HG02852 (cell line): ENCODE measurements around the gene CDH23.

Experiments used
- ATAC-seq: cut with Tn5 transposase; IDR thresholded peaks from one replicate; pipeline ENCODE4 v1.9.1; 2021; ENCODE audit warnings: mild to moderate bottlenecking, moderate library complexity; ENCODE audit not compliant: unreplicated experiment

Gene CDH23

DNA sequence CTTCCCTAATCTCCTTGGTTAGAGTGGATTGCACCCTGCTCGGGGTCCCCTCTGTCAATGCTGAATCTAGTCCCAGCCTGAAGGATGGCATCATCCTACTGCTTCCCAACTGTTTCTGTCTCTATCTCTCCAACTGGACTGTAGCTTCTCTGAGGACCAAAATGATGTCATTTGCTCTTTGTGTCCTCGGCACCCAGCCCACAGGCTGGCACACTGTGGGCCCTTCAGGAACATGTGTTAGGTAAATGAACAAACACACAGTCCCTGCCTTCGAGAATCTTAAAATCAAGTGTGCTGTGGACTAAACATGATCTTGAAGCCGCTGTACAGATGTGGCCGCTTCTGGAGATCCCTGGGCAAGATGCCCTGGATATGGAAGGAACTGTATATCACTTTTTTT, 5.0 kb upstream of the CDH23 start:
- no peak for ATAC-seq

DNA sequence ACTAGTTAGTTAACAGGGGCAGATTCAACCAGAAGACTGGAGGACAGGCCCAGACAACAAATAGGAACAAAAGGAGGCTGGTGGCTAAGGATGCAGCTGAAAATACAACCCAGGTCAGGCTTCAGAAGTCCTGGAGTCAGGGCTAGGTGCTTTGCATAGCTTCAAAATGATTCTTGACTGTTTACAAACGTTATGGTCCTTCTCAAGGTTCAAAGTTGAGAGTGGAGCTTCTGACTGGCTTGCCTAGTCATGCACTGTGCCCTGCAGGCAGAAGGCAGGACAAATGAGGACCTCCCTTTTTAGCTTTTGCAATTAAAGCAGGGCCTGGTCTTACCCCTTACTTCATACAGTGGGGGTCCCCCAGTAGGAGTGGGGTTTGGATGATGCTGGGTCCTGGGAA, 4.4 kb upstream of the CDH23 start:
- ATAC-seq, result no peak

DNA sequence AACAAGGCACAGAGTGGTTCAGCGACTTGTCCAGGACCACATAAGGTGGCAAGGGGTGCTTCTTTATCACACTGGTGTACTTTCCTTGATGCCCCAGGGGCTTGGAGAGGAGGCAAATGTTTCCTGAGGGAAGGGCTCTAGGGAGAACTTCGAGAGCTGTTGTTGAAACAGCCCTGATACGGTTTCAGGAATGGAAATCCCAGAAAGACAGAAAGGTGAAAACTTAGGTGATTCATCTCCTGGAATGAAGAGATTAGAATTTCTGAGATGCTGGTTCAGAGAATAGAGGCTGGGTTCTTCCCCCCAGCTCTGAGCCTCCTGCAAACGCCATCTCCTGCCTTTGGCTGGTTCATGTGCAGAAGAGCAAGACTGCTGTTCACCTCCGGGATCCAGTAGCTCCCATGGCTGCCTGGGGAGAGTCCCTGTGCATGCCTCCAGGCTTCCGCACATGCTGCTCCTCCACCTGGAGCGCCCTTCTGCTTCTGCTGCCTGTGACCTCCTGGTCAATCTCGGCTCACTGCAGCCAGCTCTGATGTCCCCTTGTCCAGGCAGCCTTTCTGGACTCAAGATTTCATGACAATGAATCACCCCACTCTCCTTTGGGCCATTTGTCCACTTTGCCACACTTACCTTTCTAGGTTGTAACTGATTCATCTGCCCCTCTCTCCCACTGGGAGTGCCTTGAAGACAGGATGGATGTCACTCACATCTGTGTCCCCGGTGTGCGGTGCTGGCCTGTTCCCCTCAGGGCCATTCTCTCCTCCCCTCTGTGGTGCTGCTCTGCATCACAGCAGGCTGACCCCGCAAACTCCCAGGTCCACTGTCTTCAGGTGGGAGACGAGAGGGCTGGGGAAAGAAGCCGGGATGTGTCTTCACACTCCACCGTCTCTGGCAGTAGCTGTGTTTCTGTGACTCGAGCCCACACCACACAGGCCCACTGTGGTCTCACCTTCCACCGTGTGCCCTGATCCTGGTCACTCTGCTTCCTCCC, 3.6 kb upstream of the CDH23 start:
- no peak for ATAC-seq

DNA sequence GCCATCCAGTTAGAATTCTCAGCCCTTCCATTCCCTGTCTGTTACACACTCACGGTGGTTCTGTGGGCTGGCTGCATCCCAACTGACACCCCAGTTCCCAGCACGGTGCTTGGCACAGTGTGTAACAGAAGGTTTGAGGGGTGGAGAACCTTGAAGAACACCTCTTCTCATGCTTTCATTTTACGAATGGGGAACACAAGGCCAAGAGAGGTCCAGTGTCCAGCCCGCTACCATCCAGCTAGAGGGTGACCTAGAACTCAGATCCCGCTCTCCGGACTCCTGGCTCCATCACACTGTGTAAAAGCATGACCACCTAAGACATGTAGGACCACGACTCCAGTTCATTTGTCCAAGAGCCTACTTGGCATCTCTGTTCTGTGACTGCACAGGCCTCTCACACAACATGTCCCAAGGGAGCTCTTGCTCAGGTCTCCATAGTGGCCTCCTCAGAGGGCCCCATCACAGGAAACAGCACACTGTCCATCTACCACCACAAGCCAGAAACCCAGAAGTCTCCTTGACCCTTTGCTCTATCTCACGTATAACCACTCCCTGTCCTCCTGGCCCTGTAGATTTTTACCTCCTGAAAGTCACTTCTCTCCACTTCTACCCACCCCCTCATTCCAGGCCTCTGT, 2.8 kb upstream of the CDH23 start:
- ATAC-seq, result no peak

DNA sequence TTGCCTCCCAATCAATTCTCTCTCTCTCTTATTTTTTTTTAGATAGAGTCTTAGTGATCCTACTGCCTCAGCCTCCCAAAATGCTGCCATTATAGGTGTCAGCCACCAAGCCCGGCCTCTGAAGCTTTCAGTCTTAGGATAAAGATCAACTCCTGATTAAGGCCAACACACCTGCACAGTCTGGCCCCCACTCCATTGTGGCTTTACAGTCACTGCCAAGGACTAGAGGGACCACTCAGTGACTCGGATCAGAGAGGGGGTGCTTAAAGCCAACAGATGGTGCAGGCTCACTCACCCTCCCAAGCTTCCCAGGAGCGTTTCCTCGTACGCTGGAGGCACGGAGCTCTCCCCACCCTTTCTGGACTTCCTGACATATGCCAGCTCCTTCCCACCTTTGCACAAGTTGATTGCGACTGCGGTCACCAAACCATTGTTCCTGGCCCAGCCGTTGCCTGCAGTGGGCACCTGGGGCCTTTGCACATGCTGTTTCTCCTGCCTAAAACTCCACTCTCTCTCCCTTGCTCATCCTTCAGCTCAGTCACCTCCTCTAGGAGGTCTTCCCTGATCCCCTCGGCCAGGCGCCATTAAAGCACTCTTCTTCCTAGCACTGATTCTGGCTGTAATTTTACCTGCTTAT, 1.7 kb upstream of the CDH23 start:
- no peak for ATAC-seq

DNA sequence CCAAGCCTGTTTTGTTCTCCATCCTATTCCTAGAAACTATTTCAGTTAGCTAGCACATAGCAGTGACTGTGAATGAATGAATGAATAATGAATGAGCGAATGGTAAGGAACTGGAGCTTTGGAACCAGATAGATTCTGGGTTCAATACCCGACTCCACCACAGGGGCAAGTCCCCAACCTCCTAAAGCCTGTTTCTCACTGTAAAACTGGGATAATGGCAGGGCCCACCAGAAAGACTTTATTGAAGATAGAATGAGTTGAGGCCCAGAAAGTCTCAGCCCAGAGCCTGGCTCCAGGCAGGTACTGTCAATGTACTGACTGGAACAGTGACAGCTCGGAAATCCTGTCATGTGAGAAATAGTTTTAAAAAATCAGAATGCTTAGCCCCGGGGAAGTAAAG, 1.1 kb upstream of the CDH23 start:
- no peak for ATAC-seq

DNA sequence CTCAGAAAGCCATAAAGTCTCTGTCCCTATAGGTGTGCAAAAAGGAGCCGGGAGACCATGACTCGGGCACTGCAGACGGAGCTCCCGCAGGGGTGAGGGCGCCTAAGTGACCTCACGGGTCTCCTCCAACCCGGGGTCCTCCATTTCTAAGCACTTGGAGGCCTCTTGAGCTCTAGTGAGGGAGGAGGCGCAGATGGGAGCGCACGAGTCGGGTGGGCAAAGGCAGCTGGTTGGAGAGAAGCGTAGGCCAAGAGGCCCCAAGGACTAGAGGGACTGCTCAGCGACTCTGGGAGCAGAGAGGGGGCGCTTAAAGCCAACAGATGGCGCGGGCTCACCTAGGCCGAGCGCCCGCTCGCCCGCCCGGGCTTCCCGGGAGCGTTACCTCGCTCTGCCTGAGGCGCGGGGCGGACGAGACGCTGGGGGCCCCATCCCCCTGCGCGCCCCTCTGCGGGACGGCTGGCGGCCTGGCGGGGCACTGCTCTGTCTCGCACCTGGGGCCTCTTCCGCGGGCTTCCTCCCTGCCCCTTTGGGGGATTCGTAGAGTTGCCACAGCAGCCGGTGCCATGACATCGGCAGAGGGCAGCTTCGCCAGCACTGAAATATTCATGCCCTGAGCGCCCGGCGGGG, 523 bp upstream of the CDH23 start:
- ATAC-seq, result no peak

DNA sequence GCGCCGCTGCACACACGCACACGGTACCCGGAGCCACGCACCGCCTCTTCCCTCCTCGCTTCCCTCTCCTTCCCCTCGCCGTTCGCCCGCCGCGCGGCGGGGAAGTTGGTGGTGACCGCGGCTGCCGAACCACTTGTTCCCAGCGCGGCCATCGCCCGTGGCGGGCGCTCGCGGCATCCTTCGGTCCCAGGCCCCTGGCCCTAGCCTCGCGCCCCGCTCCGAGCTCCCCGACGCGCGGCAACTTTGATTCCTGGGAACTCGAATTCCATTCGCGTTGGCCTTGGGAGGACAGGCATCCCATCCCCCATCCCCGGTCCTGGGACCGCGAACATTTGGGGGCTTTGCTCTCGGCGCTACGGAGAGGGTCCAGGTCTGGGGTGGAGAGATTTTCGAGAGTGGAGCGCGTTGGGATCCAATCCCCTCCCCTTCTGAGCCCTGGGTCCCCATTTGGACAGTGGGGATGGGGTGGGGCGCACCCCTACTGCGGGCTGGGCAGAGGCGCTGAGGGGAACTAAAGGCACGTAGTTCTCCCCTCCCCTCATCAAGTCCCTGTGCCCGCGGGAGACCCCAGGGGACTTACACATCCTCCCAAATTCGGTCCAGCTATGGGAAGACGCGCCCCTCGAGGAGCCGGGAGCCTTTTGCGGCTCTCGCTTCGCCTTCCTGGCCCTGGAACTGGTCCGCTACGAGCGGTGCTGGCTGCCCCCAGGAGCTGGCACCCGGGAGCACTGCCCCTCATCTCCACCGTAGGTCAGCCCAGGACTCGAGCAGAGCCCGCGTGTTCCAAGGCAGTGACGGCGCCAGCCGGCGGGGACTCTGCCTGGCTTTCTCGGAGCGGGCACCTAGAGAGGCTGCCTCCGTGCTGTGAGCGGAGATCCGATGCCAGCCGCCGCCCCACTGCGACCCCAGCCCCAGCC, 834 bp downstream of the CDH23 start:
- ATAC-seq, result no peak

DNA sequence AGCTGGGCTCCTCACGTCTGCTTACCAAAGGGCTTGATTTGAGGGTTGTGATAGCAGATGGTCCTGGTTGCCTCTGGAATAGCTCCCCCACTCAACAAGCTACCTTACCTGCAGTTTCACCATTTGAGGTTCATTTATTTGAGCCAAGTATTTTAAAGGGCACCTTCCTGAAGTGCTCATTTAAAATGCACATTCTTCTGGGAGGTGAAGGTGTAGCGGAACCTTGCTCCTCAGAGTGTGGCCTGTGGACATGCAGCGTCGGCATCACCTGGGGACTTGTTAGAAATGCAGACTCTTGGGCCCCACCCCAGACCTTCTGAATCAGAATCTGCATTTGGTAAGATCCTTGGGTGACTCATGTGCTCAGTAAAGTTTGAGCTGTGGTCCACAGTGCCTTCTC, 2.3 kb downstream of the CDH23 start:
- ATAC-seq, result no peak

DNA sequence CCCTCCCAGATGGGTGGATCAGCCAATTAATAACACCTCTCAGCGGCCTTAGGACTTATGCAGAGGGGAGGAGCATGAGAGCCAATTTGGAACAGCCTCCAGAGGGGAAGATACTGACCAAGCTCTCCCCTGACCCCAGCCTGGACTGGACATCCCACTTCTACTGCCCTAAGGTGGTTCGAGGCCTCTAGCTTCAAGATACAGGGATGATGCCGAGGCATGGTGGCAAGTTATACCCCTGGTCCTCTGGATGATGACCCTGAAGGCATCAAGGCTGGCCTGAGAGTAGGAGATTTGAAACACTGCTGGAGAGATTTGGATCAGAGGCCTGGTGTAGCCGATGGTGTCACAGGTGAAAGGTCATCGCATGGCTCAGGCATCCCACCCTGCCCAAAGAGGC, 3.2 kb downstream of the CDH23 start:
- no peak for ATAC-seq

DNA sequence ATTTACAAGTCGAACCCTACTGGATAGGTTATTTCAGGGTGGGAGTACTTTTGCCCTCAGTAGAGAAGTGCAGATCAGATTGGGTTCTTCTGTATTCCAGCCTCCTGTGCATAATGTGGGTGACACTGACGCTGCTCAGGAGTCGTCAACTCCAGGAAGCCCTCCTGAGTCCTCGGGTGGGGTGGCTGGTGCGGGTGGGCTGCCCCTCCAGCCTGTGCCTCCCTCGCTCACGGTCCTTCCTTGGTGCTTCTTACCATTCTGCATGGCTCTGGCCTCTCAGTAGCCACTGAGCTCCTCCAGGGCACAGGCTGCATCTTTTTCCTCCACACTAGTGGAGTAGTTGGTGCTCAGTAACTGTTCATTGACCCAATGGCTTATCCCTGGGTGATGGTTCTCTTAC, 4.3 kb downstream of the CDH23 start:
- ATAC-seq, result no peak

DNA sequence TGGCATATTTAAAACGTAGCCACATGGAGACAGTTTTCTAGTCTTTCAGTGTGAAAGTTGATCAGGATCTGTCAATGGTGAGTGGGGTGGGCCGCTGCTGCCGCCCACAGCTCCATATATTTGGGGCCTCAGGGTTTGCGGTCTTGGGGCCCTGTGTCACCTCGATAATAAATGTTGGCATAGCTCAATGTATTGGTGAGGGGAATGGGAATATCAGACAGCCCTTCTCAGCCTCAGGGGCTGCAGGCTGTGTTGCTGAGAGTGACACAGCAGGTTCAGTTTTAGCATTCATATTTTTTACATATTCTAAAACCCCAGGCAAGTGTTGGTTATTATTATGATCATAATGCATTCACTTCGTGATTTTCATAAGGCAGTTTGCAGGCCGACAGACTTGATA, 5.3 kb downstream of the CDH23 start:
- no peak for ATAC-seq

DNA sequence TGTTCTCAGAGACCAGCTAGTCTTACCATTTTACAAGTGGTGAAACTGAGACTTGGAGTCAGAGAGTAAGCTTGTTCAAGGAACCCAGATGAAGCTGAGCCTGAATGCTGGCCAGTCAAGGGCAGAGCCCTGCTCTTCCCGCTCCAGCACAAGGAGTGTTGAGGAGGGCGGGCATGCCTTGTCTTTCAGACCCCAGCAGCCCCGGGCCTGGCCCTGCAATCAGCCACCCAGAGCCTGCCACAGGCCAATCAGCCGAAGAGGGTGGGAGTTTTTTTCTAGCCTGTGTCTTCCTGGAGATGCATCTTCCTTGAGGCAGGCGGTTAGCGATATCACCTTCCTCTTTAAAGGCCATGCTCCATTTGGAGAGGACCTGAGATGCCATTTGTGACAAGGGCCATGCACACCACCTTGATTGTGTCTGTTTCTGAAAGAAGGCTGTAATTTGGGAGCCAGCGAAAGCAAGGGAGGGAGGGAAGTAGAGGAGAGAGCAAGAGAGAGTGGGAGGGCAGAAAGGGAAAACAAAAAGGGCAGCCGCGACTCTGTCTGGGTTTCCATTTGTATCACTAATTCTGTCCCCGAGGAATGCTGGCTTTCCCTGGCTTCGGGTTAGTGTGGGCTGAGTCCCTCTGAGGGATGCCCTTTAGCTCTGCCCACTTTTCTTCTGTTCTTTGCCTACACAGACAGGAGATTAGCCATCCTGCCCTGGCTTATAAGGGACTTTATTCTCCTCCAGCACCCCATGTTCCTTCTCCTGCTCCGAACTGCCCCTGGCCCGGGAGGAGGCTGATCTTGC, 8.0 kb downstream of the CDH23 start:
- no peak for ATAC-seq

DNA sequence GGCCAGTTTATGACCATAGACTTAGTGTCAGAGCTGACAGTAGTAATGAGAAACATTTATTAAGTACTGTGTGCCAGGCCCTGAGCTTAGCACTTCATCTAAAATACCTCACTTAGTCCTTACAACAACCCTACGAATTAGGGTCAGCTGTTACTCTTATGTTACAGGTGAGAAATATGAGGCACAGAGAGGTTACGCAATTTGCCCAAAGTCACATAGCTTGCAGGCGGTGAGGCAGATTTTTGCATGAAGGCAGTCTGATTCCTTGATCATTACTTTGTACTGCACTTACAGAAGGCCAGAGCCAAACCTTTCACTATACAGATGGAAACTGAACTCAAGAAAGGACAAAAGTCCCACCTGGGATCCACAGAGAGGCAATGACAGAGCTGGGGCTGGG, 10.2 kb downstream of the CDH23 start:
- ATAC-seq, result no peak

DNA sequence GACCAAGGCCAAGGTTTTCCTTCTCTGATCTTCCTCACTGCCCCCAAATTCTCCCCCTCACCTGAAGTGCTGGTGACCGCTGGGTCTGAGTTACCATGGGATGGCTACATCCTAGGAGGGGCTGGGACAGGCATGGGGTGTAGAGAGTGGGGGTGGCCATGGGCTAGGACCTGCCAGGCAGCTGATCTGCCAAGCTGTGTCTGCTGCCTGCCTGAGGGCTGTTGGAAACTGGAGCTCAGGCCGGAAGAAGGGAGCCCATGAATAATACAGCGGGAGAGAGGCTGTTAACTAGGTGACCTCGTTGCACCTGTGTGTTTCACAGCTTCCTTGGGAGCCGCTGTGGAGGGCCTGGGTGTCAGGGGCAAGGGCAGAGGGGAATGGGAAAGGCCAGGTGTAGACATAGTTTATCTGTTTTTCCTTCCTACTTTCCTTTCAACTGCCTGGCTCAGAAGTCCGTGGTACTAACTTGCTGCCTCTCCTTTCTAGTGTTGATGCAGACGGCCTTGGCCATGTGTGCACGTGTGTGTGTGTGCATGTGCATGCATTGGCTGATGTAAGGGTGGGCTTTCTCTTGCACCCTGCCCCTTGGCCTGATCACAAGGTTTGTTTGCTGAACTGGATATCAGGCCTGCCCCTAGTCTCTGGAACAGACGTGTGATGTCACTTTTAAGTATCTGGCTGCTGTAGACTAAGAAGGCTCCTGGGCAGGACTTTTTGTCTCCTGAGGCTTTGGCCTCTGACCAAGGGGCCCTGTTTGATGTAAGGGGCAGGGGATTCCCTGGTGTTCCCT, 11.9 kb downstream of the CDH23 start:
- no peak for ATAC-seq

DNA sequence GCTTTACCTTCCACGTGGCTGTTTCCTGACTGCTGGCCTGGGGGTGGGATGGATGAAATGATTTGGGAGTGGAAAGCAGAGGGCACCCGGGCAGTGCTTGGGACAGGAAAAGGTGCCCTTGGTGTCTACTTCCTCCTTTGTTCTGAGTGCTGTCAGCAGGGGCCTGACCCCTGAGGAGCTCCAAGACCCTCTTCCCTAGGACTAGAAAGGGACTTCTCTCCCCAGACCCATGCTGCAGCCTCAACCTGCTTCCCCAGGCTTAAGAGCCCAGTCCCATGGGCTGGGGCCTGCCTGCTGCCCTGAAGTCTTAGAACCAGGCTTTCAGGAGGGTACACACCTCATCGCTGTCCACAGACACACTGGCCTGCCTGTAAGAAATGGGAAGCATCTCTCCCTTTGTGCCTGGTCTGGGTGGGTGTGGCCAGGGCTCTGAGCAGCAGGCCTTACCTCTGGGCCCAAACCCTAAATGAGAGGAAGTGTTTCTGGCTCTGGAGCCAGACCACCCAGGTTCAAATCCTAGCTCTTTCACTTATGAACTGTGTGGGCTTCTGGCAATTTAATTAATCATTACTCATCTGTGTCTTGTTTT, 12.9 kb downstream of the CDH23 start:
- ATAC-seq, result no peak

DNA sequence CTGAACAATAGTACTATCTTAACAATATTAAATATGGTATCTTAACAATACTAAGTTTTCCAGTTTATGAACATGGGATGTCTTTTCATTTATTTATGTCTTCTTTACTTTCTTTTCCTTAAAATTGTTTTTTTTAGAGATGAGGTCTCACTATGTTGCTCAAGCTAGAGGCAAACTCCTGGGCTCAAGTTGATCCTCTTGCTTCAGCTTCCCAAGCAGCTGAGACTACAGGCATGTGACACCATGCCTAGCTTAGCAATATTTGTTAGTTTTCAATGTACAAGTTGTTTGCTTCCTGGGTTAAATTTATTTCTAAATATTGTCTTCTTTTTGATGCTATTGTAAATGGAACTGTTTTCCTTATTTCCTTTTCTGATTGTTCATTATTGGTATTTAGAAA, 16.9 kb downstream of the CDH23 start:
- ATAC-seq, result no peak

DNA sequence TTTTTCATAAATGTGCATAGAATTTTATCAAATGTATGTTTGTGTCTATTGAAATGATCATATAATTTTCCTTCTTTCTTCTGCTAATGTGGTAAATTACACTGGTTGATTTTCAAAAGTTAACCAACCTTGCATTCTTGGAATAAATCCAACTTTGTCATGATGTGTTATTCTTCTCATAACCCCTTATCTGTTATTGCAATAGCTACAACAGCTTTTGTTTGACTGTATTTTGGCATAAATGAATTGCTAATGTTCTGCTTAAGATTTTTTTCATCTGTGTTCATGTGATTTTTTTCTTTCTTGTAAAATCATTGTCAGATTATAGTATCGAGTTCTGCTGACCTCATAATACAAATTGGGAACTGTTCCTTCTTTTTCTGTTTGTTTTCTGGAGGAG, 17.6 kb downstream of the CDH23 start:
- no peak for ATAC-seq
